ENCODE results near the gene PNPLA3. TPM values are rescaled to one million over a fixed set of nuclear protein-coding genes. Genes with fewer than 3 reads are reported as not detected.

Gene PNPLA3
- polyA plus RNA-seq, 4 donors = 0.22 to 4.0 (median 0.53) TPM; not detected in 1

DNA sequence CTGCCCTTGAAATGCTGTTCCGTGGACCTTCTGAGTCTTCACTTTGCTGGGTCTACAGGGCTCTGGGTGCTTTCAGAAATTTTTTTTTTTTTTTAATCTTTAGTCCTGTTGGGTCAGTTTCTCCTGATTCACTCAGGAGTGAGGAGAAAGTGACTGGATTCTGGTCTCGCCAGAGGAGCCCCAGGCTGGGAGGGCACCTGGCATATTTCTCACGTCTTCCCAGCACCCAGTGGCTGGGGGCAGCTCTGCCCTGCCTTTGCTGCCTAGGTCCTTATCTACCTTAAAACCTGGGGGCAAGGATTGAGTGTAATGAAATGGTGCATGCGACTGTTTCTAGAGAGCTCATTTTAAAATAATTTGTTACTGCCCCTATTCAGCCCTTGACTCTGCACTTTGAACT lies 55.0 kb downstream of the PNPLA3 start:
- 86 to 97% (median 93%) methylated on average over 4 of the region's 4 CpGs for WGBS, 3 donors
- Histone ChIP-seq H3K4me3 (ENCODE audit: low read depth in 1 of 3, low read length in 3 of 3) (no peak overlapping the region), H3K4me1 (ENCODE audit: control insufficient read depth in 3 of 3, insufficient read depth in 2 of 3, low read depth in 1 of 3, low read length in 2 of 3) (no peaks in the 10 kb centered on the region), H3K36me3 (ENCODE audit: control insufficient read depth in 3 of 3, insufficient read depth in 2 of 3, low read depth in 1 of 3, low read length in 3 of 3) (peaks cover 27 to 67% (median 32%) of the 10 kb centered on the region in 3 donors), H3K27me3 (ENCODE audit: control insufficient read depth in 3 of 3, insufficient read depth in 3 of 3, low read length in 3 of 3) (no peaks in the 10 kb centered on the region), H3K27ac (ENCODE audit: low read depth in 1 of 3, low read length in 2 of 3) (no peak overlapping the region), H3K9me3 (ENCODE audit: control insufficient read depth in 2 of 2, insufficient read depth in 1 of 2, low read depth in 1 of 2, low read length in 1 of 2) (no peaks in the 10 kb centered on the region)
- DNase-seq (no peak), FAIRE-seq (no peak)

DNA sequence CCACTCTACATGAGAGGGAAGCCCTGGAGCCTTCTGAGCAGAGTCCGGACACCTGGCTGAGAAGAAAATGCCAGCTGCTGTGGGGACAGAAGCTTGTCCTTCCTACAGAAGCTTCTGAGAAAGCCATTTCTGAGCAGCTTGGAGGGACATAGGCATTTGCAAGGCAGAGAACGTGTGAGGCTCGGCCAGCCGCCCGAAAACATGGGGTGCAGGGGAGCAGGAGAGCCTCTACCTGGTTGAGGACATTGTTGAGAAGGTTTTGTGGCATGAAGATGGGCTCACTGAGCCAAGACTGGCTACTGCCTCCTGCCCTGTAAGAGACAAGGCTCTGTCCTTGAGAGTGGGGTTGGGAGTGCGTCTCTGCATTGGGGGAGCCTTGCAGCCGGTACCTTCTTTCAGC lies 57.0 kb downstream of the PNPLA3 start:
- Histone ChIP-seq H3K9me3 (ENCODE audit: control insufficient read depth in 2 of 2, insufficient read depth in 1 of 2, low read depth in 1 of 2, low read length in 1 of 2) (no peaks in the 10 kb centered on the region), H3K4me3 (ENCODE audit: low read depth in 1 of 3, low read length in 3 of 3) (no peak overlapping the region), H3K36me3 (ENCODE audit: control insufficient read depth in 3 of 3, insufficient read depth in 2 of 3, low read depth in 1 of 3, low read length in 3 of 3) (peaks cover 23 to 53% (median 37%) of the 10 kb centered on the region in 3 donors), H3K27me3 (ENCODE audit: control insufficient read depth in 3 of 3, insufficient read depth in 3 of 3, low read length in 3 of 3) (no peaks in the 10 kb centered on the region), H3K4me1 (ENCODE audit: control insufficient read depth in 3 of 3, insufficient read depth in 2 of 3, low read depth in 1 of 3, low read length in 2 of 3) (no peaks in the 10 kb centered on the region), H3K27ac (ENCODE audit: low read depth in 1 of 3, low read length in 2 of 3) (no peak overlapping the region)
- DNase-seq = no peak
- FAIRE-seq = no peak
- 92 to 98% (median 96%) methylated on average over 7 of the region's 7 CpGs for WGBS, 3 donors

GRCh38 chr22:43980996-43981395 lies 57.4 kb downstream of the PNPLA3 start:
- Histone ChIP-seq H3K27ac (ENCODE audit: low read depth in 1 of 3, low read length in 2 of 3) (no peak overlapping the region), H3K27me3 (ENCODE audit: control insufficient read depth in 3 of 3, insufficient read depth in 3 of 3, low read length in 3 of 3) (no peaks in the 10 kb centered on the region), H3K4me3 (ENCODE audit: low read depth in 1 of 3, low read length in 3 of 3) (no peak overlapping the region), H3K9me3 (ENCODE audit: control insufficient read depth in 2 of 2, insufficient read depth in 1 of 2, low read depth in 1 of 2, low read length in 1 of 2) (no peaks in the 10 kb centered on the region), H3K4me1 (ENCODE audit: control insufficient read depth in 3 of 3, insufficient read depth in 2 of 3, low read depth in 1 of 3, low read length in 2 of 3) (no peaks in the 10 kb centered on the region), H3K36me3 (ENCODE audit: control insufficient read depth in 3 of 3, insufficient read depth in 2 of 3, low read depth in 1 of 3, low read length in 3 of 3) (peaks cover 22 to 51% (median 36%) of the 10 kb centered on the region in 3 donors)
- DNase-seq (no peak), FAIRE-seq (no peak)
- 86 to 88% (median 87%) methylated on average over 16 to 17 of the region's 17 CpGs for WGBS, 3 donors

DNA sequence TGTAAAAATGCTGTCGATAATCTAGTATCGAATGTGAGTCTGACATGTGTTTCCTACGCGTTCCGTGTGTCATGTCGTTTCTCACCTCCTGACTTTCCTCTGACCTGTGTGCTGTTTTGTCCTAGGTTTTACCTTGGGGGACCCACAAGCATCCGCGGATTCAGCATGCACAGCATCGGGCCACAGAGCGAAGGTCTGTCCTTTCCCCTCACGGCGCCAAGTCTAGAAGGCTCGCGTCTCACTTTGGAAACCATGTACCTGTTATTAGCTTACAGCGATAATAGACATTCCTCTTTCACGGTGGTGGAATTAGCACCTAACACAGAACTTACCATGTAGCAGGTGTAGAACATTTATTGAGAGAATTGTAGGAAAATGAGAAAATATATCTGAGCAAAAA lies 60.2 kb downstream of the PNPLA3 start:
- H3K36me3 ChIP-seq (ENCODE audit: control insufficient read depth in 3 of 3, insufficient read depth in 2 of 3, low read depth in 1 of 3, low read length in 3 of 3) = peaks cover 16 to 32% (median 32%) of the 10 kb centered on the region in 3 donors

GRCh38 chr22:43985532-43985931 lies 61.9 kb downstream of the PNPLA3 start:
- no peak for DNase-seq
- Histone ChIP-seq H3K9me3 (ENCODE audit: control insufficient read depth in 2 of 2, insufficient read depth in 1 of 2, low read depth in 1 of 2, low read length in 1 of 2) (no peaks in the 10 kb centered on the region), H3K4me3 (ENCODE audit: low read depth in 1 of 3, low read length in 3 of 3) (no peak overlapping the region), H3K27ac (ENCODE audit: low read depth in 1 of 3, low read length in 2 of 3) (no peak overlapping the region), H3K36me3 (ENCODE audit: control insufficient read depth in 3 of 3, insufficient read depth in 2 of 3, low read depth in 1 of 3, low read length in 3 of 3) (peaks cover 20 to 33% (median 28%) of the 10 kb centered on the region in 3 donors), H3K4me1 (ENCODE audit: control insufficient read depth in 3 of 3, insufficient read depth in 2 of 3, low read depth in 1 of 3, low read length in 2 of 3) (no peaks in the 10 kb centered on the region), H3K27me3 (ENCODE audit: control insufficient read depth in 3 of 3, insufficient read depth in 3 of 3, low read length in 3 of 3) (no peaks in the 10 kb centered on the region)
- WGBS, 3 donors = 85 to 93% (median 86%) methylated on average over 12 of the region's 12 CpGs
- no peak for FAIRE-seq

More for the DNA sequence above, 60.2 kb downstream of the PNPLA3 start:
- Histone ChIP-seq H3K4me1 (ENCODE audit: control insufficient read depth in 3 of 3, insufficient read depth in 2 of 3, low read depth in 1 of 3, low read length in 2 of 3) (no peaks in the 10 kb centered on the region), H3K27ac (ENCODE audit: low read depth in 1 of 3, low read length in 2 of 3) (no peak overlapping the region), H3K27me3 (ENCODE audit: control insufficient read depth in 3 of 3, insufficient read depth in 3 of 3, low read length in 3 of 3) (no peaks in the 10 kb centered on the region), H3K4me3 (ENCODE audit: low read depth in 1 of 3, low read length in 3 of 3) (no peak overlapping the region), H3K9me3 (ENCODE audit: control insufficient read depth in 2 of 2, insufficient read depth in 1 of 2, low read depth in 1 of 2, low read length in 1 of 2) (no peaks in the 10 kb centered on the region)
- 97 to 98% (median 97%) methylated on average over 16 of the region's 16 CpGs for WGBS, 3 donors
- no peak for DNase-seq
- no peak for FAIRE-seq

- no peak for FAIRE-seq
- H3K36me3 ChIP-seq (ENCODE audit: control insufficient read depth in 3 of 3, insufficient read depth in 2 of 3, low read depth in 1 of 3, low read length in 3 of 3) = peaks cover 14 to 40% (median 39%) of the 10 kb centered on the region in 3 donors
- H3K4me3 ChIP-seq (ENCODE audit: low read depth in 1 of 3, low read length in 3 of 3) = no peak overlapping the region
- no peaks in the 10 kb centered on the region for H3K27me3 ChIP-seq (ENCODE audit: control insufficient read depth in 3 of 3, insufficient read depth in 3 of 3, low read length in 3 of 3)
- H3K9me3 ChIP-seq (ENCODE audit: control insufficient read depth in 2 of 2, insufficient read depth in 1 of 2, low read depth in 1 of 2, low read length in 1 of 2) = no peaks in the 10 kb centered on the region
- no peaks in the 10 kb centered on the region for H3K4me1 ChIP-seq (ENCODE audit: control insufficient read depth in 3 of 3, insufficient read depth in 2 of 3, low read depth in 1 of 3, low read length in 2 of 3)
- 77 to 91% (median 90%) methylated on average over 8 of the region's 8 CpGs for WGBS, 3 donors
- H3K27ac ChIP-seq (ENCODE audit: low read depth in 1 of 3, low read length in 2 of 3) = no peak overlapping the region
- DNase-seq = no peak
Observed at GRCh38 chr22:43988116-43988820, 64.7 kb downstream of the PNPLA3 start.

DNA sequence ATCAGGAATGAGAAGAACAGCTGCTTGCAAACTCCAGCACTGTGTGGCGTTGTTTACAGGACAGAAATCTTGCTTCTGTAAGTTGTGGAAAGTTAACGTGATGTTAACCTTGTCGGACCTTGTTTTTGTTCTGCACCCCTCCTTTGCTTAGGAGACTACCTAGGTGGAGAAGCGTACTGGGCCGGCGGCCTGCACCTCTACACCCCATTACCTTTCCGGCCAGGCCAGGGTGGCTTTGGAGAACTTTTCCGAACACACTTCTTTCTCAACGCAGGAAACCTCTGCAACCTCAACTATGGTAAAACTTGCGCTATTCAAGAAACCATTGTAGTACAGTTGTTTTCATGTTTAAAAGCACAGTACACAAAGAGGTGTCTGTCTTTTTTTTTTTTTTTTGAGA lies 65.4 kb downstream of the PNPLA3 start:
- H3K9me3 ChIP-seq (ENCODE audit: control insufficient read depth in 2 of 2, insufficient read depth in 1 of 2, low read depth in 1 of 2, low read length in 1 of 2) = no peaks in the 10 kb centered on the region
- no peak for DNase-seq
- FAIRE-seq = no peak
- no peaks in the 10 kb centered on the region for H3K4me1 ChIP-seq (ENCODE audit: control insufficient read depth in 3 of 3, insufficient read depth in 2 of 3, low read depth in 1 of 3, low read length in 2 of 3)
- peaks cover 14 to 42% (median 32%) of the 10 kb centered on the region in 3 donors for H3K36me3 ChIP-seq (ENCODE audit: control insufficient read depth in 3 of 3, insufficient read depth in 2 of 3, low read depth in 1 of 3, low read length in 3 of 3)
- H3K4me3 ChIP-seq (ENCODE audit: low read depth in 1 of 3, low read length in 3 of 3) = no peak overlapping the region
- H3K27me3 ChIP-seq (ENCODE audit: control insufficient read depth in 3 of 3, insufficient read depth in 3 of 3, low read length in 3 of 3) = no peaks in the 10 kb centered on the region
- no peak overlapping the region for H3K27ac ChIP-seq (ENCODE audit: low read depth in 1 of 3, low read length in 2 of 3)
- 94 to 96% (median 96%) methylated on average over 10 of the region's 10 CpGs for WGBS, 3 donors

GRCh38 chr22:43990044-43990443 lies 66.4 kb downstream of the PNPLA3 start:
- Histone ChIP-seq H3K4me3 (ENCODE audit: low read depth in 1 of 3, low read length in 3 of 3) (no peak overlapping the region), H3K27me3 (ENCODE audit: control insufficient read depth in 3 of 3, insufficient read depth in 3 of 3, low read length in 3 of 3) (no peaks in the 10 kb centered on the region), H3K4me1 (ENCODE audit: control insufficient read depth in 3 of 3, insufficient read depth in 2 of 3, low read depth in 1 of 3, low read length in 2 of 3) (no peaks in the 10 kb centered on the region), H3K9me3 (ENCODE audit: control insufficient read depth in 2 of 2, insufficient read depth in 1 of 2, low read depth in 1 of 2, low read length in 1 of 2) (no peaks in the 10 kb centered on the region), H3K36me3 (ENCODE audit: control insufficient read depth in 3 of 3, insufficient read depth in 2 of 3, low read depth in 1 of 3, low read length in 3 of 3) (peaks cover 14 to 50% (median 29%) of the 10 kb centered on the region in 3 donors), H3K27ac (ENCODE audit: low read depth in 1 of 3, low read length in 2 of 3) (no peak overlapping the region)
- DNase-seq = no peak
- no peak for FAIRE-seq
- WGBS, 3 donors = 89 to 95% (median 92%) methylated on average over 13 of the region's 13 CpGs
